ENCODE measurements around the gene TRIM49B. TPM values are rescaled to one million over a fixed set of nuclear protein-coding genes. Genes with fewer than 3 reads are reported as not detected.
"Not testable (repeated sequence)": the region's sequence is repeated elsewhere in the genome, so short reads cannot be mapped to it uniquely, and the experiment has no call there.

TRIM49B gene, protein sequence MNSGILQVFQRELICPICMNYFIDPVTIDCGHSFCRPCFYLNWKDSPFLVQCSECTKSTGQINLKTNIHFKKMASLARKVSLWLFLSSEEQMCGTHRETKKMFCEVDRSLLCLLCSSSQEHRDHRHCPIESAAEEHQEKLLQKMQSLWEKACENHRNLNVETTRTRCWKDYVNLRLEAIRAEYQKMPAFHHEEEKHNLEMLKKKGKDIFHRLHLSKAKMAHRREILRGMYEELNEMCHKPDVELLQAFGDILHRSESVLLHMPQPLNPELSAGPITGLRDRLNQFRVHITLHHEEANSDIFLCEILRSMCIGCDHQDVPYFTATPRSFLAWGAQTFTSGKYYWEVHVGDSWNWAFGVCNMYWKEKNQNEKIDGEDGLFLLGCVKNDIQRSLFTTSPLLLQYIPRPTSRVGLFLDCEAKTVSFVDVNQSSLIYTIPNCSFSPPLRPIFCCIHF
- not detected for polyA plus RNA-seq (2013, experiment 1 of 4)
- not detected for polyA plus RNA-seq (2013, experiment 2 of 4)
- polyA plus RNA-seq (2013, experiment 3 of 4): not detected
- not detected for polyA plus RNA-seq (2013, experiment 4 of 4)

GRCh38 chr11:49028523-49028922, at the start of gene TRIM49B:
Gene TRIM49B, plus strand, starts transcription at chr11:49028823. Its CDS starts 2,777 bp downstream, at chr11:49031600.
- H3K4me3 ChIP-seq (ENCODE audit: insufficient read depth, low read depth, low read length); H3K27ac ChIP-seq (ENCODE audit: insufficient read depth, low read depth, low read length, poor library complexity, severe bottlenecking); H3K27me3 ChIP-seq (ENCODE audit: control insufficient read depth, insufficient read depth, low read length, poor library complexity, severe bottlenecking); H3K36me3 ChIP-seq (ENCODE audit: control insufficient read depth, insufficient read depth, low read length); H3K9me3 ChIP-seq (ENCODE audit: control insufficient read depth, low read length); H3K4me1 ChIP-seq (ENCODE audit: control insufficient read depth, insufficient read depth, low read length): not testable (repeated sequence)
- 60 to 100% methylated on average over 1 of the region's 2 CpGs for WGBS, 2 experiments

DNA sequence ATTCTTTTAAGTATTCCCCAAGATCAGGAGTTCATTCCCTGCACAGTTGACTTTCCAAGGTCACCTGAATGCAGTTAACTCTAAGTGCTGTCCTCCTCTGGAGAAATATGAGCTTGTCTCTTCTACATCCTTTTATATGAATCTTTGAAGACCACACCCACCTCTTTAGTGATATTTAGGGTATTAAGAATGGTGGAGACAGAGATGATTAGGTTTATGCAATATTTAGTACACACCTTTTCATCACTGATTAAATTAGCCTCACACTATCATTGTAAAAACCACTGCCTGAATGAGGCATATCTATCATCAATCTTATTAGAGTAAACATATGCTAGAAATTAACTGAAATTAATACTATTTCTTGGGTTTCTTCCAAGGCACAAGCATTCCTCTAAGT, 44.8 kb upstream of the TRIM49B start, which contains the start of gene TRIM51G:
Gene TRIM51G (minus strand): TSS at position 101 of the 400 bp plus-strand sequence. CDS start 2,190 bp downstream, outside the sequence.
- H3K4me1 ChIP-seq (ENCODE audit: control insufficient read depth, insufficient read depth, low read length); H3K9me3 ChIP-seq (ENCODE audit: control insufficient read depth, low read length); H3K27me3 ChIP-seq (ENCODE audit: control insufficient read depth, insufficient read depth, low read length, poor library complexity, severe bottlenecking); H3K36me3 ChIP-seq (ENCODE audit: control insufficient read depth, insufficient read depth, low read length); H3K4me3 ChIP-seq (ENCODE audit: insufficient read depth, low read depth, low read length); H3K27ac ChIP-seq (ENCODE audit: insufficient read depth, low read depth, low read length, poor library complexity, severe bottlenecking): not testable (repeated sequence)

DNA sequence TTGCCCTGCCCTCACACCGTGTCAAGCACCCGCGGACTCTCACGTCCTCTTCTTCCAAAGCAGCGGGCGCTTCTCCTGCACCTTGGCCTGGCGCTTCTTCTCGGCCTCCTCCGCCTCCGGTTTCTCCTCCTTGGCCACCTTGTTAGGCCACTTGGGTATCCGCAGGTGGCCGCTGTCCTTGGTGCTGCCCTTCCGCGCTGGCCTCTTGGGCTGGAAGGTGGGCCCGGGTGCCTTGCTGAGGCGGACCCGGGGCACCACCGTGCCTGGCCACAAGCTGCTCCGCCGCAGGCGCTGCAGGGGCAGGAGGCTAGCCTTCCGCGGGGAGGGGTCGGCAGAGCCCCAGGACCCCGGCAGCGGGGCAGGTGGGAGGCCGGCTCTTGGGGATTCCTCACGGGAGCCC, 19.6 kb downstream of the TRIM49B start:
- not testable (repeated sequence) for H3K27ac ChIP-seq (ENCODE audit: insufficient read depth, low read depth, low read length, poor library complexity, severe bottlenecking); H3K9me3 ChIP-seq (ENCODE audit: control insufficient read depth, low read length); H3K36me3 ChIP-seq (ENCODE audit: control insufficient read depth, insufficient read depth, low read length); H3K4me3 ChIP-seq (ENCODE audit: insufficient read depth, low read depth, low read length); H3K27me3 ChIP-seq (ENCODE audit: control insufficient read depth, insufficient read depth, low read length, poor library complexity, severe bottlenecking); H3K4me1 ChIP-seq (ENCODE audit: control insufficient read depth, insufficient read depth, low read length)
- 91 to 94% methylated on average over 23 to 24 of the region's 28 CpGs for WGBS, 2 experiments

DNA sequence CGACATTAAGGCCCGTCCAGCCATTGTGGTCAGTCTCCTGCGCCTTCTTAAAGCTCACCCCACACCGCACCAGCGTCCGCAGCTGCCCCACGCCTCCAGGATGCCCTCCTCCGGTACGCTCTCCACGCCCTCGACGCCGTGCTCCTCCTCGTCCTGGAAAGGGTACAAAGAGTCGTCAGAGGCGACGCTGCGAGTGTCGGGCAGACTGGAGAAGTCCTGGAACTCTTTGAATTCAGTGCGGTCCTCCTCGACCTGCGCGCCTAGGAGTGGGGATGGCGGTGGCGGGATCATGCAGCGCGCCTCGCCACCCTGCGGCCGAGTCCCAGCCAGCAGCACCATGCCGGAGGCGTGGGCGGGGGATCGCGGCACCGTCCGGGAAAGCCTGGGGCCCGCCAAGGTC, 21.2 kb downstream of the TRIM49B start:
- 87 to 88% methylated on average over 32 to 38 of the region's 38 CpGs for WGBS, 2 experiments
- not testable (repeated sequence) for H3K27me3 ChIP-seq (ENCODE audit: control insufficient read depth, insufficient read depth, low read length, poor library complexity, severe bottlenecking); H3K4me1 ChIP-seq (ENCODE audit: control insufficient read depth, insufficient read depth, low read length); H3K36me3 ChIP-seq (ENCODE audit: control insufficient read depth, insufficient read depth, low read length); H3K4me3 ChIP-seq (ENCODE audit: insufficient read depth, low read depth, low read length); H3K9me3 ChIP-seq (ENCODE audit: control insufficient read depth, low read length); H3K27ac ChIP-seq (ENCODE audit: insufficient read depth, low read depth, low read length, poor library complexity, severe bottlenecking)

GRCh38 chr11:49059012-49059411, 30.4 kb downstream of the TRIM49B start, which contains the start of gene TRIM64C:
Gene TRIM64C, minus strand, starts transcription at chr11:49059112. Its CDS starts 0 bp downstream, at chr11:49059112.
- not testable (repeated sequence) for H3K27me3 ChIP-seq (ENCODE audit: control insufficient read depth, insufficient read depth, low read length, poor library complexity, severe bottlenecking); H3K4me1 ChIP-seq (ENCODE audit: control insufficient read depth, insufficient read depth, low read length); H3K36me3 ChIP-seq (ENCODE audit: control insufficient read depth, insufficient read depth, low read length); H3K9me3 ChIP-seq (ENCODE audit: control insufficient read depth, low read length); H3K4me3 ChIP-seq (ENCODE audit: insufficient read depth, low read depth, low read length); H3K27ac ChIP-seq (ENCODE audit: insufficient read depth, low read depth, low read length, poor library complexity, severe bottlenecking)
- WGBS, 2 experiments: 70 to 75% methylated on average over 4 to 5 of the region's 5 CpGs

DNA sequence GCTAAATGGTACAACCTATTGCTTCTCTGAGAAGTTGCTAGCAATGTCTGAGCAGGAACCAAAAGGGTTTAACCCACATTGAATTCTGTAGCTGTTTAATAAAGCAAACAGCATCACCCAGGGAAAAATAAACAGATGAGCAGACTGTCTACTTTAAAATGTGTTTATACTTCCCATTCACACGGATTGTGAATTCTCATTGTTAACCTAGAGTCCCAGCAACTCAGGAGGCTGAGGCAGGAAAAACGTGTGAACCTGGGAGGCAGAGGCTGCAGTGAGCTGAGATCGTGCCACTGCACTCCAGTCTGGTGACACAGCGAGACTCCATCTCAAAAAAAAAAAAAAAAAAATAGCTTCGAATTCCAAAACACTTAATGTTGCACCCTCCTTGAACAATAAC, 41.3 kb downstream of the TRIM49B start:
- not testable (repeated sequence) for H3K36me3 ChIP-seq (ENCODE audit: control insufficient read depth, insufficient read depth, low read length); H3K27ac ChIP-seq (ENCODE audit: insufficient read depth, low read depth, low read length, poor library complexity, severe bottlenecking); H3K9me3 ChIP-seq (ENCODE audit: control insufficient read depth, low read length); H3K4me1 ChIP-seq (ENCODE audit: control insufficient read depth, insufficient read depth, low read length); H3K27me3 ChIP-seq (ENCODE audit: control insufficient read depth, insufficient read depth, low read length, poor library complexity, severe bottlenecking); H3K4me3 ChIP-seq (ENCODE audit: insufficient read depth, low read depth, low read length)
- 50 to 53% methylated on average over 5 of the region's 5 CpGs for WGBS, 2 experiments
